ENCODE data around the gene FBXO15.

FBXO15 gene, protein sequence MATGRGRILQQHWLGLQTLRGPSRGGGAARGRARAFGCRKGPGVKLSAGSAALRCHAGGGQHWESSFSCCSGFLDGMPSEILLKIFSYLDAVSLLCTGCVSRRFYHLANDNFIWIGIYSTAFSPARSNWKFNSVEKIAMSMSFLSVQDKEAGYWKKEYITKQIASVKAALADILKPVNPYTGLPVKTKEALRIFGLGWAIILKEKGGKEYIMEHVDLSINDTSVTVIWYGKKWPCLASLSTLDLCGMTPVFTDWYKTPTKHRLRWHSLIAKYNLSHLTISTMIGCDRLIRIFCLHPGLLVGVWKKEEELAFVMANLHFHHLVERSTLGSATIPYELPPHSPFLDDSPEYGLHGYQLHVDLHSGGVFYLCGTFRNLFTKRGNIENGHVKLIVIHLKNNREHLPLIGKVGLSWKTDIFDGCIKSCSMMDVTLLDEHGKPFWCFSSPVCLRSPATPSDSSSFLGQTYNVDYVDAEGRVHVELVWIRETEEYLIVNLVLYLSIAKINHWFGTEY

DNA sequence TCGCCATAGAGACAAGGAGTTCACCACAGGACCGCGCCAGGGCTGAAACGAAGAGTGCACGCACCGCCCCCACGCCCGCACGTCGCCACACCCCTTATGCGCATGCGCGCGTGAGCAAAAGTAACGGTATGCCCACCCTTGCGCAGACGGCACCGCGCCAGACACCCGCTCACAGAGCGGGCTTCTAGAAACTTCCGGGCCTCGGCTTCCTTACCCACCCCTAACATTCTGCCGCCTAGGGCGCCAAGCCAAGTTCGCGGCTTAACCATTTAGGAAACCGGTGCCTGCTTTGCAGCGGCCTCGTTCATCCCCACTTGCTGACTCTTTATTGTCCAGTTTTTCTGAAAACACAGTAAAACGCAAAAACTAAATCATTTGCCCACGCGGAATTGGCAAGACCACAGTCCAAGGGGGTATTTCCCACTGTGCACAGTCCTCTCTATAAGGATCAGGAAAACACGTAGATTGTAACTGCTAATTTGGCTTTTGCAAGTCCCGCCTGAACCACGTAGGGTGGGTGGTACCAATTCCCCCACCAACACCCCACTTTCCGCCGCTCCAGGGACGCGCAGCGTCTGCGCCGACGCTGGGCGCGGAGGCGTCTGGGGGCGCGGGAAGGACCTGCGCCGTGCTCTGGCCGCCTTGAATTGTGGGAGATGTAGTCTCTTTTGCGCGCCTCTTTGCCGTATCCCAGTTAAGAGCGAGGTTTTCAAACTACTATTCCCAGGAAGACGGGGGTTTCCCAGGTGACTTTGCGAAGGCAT lies at the start of gene FBXO15, which contains the start of gene TIMM21:
Gene FBXO15 (minus strand): TSS at position 56 of the 764 bp plus-strand sequence. CDS start 49 bp downstream, at position 7.
Gene TIMM21 (plus strand): TSS at position 745 of the 764 bp plus-strand sequence. CDS start 286 bp downstream, outside the sequence.
- TF ChIP-seq, protein P1, sequence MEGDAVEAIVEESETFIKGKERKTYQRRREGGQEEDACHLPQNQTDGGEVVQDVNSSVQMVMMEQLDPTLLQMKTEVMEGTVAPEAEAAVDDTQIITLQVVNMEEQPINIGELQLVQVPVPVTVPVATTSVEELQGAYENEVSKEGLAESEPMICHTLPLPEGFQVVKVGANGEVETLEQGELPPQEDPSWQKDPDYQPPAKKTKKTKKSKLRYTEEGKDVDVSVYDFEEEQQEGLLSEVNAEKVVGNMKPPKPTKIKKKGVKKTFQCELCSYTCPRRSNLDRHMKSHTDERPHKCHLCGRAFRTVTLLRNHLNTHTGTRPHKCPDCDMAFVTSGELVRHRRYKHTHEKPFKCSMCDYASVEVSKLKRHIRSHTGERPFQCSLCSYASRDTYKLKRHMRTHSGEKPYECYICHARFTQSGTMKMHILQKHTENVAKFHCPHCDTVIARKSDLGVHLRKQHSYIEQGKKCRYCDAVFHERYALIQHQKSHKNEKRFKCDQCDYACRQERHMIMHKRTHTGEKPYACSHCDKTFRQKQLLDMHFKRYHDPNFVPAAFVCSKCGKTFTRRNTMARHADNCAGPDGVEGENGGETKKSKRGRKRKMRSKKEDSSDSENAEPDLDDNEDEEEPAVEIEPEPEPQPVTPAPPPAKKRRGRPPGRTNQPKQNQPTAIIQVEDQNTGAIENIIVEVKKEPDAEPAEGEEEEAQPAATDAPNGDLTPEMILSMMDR (IDR thresholded peaks at IDR 0.05): no peak

DNA sequence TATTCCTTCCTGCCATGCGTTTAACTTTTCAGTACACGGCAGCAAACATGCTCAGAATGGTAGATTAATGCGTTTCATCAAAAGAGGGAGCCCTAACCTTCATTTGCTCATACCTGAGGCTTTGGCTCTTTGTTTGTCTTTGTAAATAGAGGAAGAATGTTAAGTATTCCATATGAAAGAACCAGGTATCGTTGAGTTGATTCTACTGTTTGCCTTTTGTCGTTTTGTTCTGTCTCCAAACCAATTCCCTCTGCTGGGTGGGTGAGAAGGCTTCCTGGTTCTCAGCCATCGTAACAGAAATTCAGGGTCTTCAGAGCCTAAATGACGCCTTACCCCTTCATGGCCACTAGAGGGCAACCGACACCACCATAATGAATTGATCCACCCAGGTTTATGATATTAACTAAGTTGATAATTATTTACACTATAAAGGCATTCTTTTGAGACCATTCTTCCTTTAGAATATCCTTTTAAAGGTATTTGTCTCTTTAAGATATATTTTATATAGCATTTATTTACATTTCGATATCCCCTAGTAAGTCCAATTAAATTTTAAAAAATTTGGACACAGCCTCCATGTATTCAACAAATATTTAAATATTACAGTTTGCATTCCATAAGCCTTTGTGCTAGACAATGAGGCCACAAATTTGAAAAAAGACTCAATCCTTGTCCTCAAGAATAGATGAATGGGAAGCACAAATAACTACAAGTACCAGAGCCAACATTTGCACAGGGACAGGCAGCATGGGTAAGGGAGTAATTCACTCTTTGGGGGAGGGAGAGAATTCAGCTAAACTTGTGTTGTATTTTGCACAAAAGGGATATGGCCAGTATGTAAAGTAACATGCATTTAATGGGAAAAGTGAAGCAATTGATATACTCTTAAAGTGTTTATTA lies 48.8 kb upstream of the FBXO15 start:
- TF ChIP-seq, protein P1 (IDR thresholded peaks at IDR 0.05): peak; percentile 97

DNA sequence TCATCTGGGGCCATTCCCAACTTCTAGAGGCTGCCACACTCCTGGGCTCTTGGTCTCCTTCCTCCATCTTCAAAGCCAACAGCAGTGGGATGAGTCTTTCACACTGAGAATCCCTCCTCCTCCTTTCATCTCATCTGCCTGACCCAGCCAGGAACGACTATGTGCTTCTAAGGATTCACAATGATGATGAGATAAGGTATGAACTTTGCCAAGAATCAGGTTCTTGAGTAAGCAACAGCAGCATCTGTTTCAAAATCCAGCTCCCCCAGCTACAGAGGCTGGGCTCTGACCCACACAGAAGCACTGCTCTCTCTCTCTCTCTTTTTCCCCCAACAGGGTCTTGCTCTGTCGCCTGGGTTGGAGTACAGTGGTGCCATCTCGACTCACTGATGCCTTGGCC lies 47.1 kb upstream of the FBXO15 start:
- TF ChIP-seq, protein P1 (IDR thresholded peaks at IDR 0.05): no peak

DNA sequence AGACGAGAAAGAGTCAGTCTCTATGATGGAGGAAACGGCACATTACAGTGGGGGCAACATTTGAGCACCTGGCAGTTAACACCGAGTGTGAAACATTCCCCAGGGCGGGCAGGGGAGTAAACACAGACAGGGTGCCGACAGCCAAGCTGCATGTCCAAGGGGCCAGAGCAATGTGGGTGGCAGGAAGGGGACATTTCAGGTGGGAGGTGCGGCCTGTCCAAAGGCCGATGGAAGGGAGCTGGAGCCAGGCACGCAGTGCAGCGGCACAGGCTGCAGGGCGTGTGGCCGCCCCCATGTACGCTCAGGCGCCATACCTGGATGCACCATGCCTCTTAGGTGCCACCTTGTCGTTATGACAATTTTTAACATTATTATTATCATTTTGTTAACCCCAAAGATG lies 43.9 kb upstream of the FBXO15 start:
- TF ChIP-seq, protein P1 (IDR thresholded peaks at IDR 0.05): no peak

DNA sequence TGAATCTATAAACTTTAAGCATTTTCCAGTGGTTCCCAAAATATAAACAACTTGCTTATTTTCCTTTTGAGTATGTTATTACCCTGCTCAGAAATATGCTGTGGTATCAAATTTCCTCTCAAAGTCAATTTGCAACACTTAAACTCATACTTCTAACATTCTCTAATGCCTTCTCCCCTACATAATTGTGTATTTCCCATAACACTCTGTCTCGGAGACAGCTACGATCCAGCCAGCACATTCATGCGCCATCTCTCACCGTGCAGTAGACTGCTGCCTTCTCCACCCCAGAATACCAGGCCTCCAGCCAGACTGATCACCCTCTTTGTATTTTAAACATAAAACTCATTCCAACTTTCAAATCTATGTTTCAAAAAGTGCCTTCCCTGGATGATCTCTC lies 42.5 kb upstream of the FBXO15 start:
- TF ChIP-seq, protein P1 (IDR thresholded peaks at IDR 0.05): no peak

DNA sequence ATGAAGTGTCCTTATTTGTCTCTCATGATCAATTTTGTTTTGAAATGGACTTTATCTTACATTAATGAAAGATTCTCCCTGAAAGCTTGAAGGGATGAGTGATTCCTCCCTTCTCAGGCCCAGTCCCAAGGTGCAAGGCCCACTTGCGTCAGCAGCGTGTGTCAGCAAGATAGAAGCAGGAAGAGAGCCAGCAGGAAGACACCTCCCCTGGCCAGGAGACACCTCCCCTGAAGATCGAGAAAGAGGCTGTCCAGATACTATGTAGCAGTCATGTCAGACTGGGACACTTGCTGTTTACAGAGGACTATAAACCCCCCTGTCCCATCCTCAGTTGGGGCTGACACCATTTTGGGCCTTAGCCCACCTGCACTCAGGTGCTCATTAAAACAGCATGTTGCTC lies 39.0 kb upstream of the FBXO15 start:
- TF ChIP-seq, protein P1 (IDR thresholded peaks at IDR 0.05): no peak

DNA sequence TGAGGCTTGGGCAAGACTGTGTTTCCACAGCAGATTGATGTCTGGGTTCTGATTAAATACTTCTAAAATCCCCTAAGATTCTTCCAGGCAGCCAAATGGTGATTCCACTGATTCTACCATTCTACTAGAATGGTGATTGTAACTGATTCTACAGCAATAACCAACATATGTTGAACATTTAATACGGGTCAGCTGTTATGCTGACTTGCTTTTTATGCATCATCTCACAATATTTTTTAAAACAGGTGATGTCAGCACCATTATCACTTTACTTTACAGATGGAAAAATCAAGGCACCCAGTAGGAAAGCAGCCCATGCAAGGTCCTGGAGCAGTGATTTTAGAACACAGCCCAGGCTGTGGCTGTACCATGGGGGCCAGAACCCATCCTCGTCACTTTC lies 38.2 kb upstream of the FBXO15 start:
- TF ChIP-seq, protein P1 (IDR thresholded peaks at IDR 0.05): no peak
